T-helper 2 cell treated with Interferon-gamma antibody and Interleukin-4, amounts not matched to agents 100 ng/mL and 5 ng/mL, for 36 hours (primary cell): Measurements from ENCODE around the gene HIVEP2. TPM values are rescaled to one million over a fixed set of nuclear protein-coding genes. Genes with fewer than 3 reads are reported as not detected.

Experiments
- intact Hi-C: fragments of 100-400 bp; cut with micrococcal nuclease; formaldehyde crosslinking; loops from one replicate; pipeline ENCODE4 v1.15.1; 2023
- total RNA-seq: library from RNA; stranded (reverse); gene quantifications from 2 replicates; pipeline ENCODE4 v1.2.3, GENCODE V29; 2022

The HIVEP2 gene
- total RNA-seq, 1 donor from 2014 or later, result 11.3 TPM

GRCh38 chr6:142926494-142927270, 18.3 kb downstream of the HIVEP2 start:
- intact Hi-C loops, result loop anchor here (1.0 to 5.0 kb wide), 7 partner anchors 13 to 136 kb away; partner anchors contain the start of gene AIG1

GRCh38 chr6:142926177-142926493, 18.8 kb downstream of the HIVEP2 start:
- intact Hi-C loops, result loop anchor here (1.0 to 5.0 kb wide), 7 partner anchors 13 to 136 kb away; partner anchors contain the start of gene AIG1

DNA sequence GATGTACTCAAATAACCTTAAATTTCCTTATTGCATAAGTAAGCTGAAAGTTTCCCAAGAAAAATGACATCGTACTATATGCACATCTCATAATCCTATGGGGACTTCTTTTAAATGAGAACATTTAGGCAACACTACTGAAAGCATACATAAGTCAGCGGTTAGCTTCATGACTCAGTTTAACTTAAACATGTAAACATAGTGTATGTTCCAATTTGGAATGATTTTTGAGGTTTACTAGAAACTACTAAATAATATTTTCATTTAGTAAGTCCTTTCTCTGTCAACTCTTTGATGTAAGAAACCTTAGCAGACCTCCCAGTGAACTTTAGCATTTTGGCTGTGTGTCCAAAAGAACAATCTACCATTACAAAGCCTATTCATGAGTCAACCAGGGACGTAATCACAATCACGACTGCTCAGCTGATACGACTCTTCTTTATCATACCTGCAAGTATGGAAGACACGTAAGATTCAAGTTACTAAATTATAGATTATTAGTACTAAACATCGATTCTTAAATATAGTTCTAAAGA, 19.3 kb downstream of the HIVEP2 start:
- intact Hi-C loops, result loop anchor here (1.0 to 5.0 kb wide), 7 partner anchors 12 to 137 kb away; partner anchors contain the start of gene AIG1

- intact Hi-C loops, result loop anchor here (10.0 kb wide), 1 partner anchor 774 kb away; the partner anchor contains the start of genes NMBR and VTA1
Measured at GRCh38 chr6:142918339-142919042, 26.5 kb downstream of the HIVEP2 start.

- intact Hi-C loops, result loop anchor here (10.0 kb wide), 1 partner anchor 772 kb away; the partner anchor contains the start of genes NMBR and VTA1
Measured at GRCh38 chr6:142916881-142917280, 28.1 kb downstream of the HIVEP2 start.

DNA sequence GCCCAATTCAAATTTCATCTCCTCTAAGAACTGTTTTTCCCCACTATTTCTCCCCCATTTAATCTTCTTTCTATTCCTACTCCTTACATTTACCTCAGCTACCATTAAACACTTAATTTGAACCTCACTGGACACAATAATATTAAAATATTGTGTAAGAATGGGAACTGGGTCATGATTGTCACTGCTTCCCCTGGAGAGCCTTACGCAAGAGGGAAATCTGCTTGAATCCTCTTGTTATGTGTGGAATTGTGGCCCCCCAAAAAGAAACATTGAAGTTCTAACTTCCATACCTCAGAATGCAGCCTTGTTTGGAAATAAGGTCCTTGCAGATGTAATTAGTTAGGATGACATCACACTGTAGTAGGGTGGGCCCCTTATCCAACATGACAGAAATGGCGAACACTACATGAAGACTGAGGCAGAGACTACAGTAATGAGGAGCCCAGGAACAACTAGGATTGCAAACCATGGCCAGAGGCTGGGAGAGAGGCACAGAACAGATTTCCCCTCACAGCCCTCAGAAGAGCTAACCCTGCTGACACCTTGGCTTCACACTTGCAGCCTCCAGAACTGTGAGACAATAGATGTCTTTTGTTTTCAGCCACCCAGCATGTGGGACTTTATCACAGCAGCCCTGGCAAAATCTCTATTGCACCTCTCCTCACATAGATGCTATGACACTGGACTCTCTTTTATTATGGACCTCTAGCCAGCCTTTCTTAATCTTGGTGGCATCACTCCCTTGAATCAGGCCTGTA, 29.9 kb downstream of the HIVEP2 start:
- intact Hi-C loops, result loop anchor here (5.0 to 10.0 kb wide), 2 partner anchors 43 to 770 kb away; partner anchors contain the start of genes NMBR and VTA1

DNA sequence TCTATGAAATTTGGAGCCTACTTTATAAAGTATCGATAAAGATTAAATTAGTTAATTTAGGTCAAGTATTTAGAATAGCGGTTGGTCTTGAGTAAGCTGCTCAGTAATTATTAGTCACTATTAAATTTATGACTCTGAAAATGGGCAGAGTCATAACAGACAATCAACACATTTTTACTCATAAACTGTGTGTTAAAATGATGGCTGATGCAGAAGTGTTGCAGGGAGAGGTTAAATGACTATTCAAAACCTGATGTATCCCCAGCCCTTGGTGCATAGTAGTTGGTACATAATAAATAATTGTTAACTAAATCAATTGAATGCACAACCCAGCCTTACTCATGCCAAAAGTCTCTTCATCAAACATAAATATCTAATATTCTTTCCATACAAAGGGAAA, 30.6 kb downstream of the HIVEP2 start:
- intact Hi-C loops, result loop anchor here (5.0 to 10.0 kb wide), 2 partner anchors 42 to 770 kb away; partner anchors contain the start of genes NMBR and VTA1

DNA sequence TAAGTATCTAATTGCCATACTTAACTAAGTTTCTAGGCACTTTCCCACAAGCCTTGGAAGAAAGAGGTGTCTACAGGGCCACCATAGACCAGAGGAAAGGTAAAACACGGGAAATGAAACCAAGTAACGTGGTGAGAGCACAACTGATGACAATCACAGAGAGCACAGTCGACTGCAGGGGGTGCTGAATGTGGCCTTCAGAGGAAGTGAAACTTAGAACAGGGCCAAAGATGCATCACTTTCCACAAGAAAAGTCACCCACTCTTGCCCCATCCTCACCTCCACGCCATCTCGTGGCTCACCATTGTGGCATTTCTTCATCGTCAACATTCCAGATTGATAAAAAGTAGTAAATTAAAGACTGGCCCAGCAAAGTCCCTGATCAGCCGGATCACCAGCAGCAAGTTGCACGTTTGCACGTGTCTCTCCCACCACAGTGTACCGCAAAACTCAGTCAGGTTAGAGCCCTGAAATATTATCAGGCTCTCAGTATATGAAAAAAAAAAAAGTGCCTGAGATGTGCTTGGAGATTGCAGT, 31.4 kb downstream of the HIVEP2 start:
- intact Hi-C loops, result loop anchor here (1.0 to 10.0 kb wide), 8 partner anchors 11 to 769 kb away; partner anchors contain the start of genes NMBR and VTA1

GRCh38 chr6:142913036-142913510, 31.9 kb downstream of the HIVEP2 start:
- intact Hi-C loops, result loop anchor here (1.0 to 10.0 kb wide), 8 partner anchors 11 to 768 kb away; partner anchors contain the start of genes NMBR and VTA1

DNA sequence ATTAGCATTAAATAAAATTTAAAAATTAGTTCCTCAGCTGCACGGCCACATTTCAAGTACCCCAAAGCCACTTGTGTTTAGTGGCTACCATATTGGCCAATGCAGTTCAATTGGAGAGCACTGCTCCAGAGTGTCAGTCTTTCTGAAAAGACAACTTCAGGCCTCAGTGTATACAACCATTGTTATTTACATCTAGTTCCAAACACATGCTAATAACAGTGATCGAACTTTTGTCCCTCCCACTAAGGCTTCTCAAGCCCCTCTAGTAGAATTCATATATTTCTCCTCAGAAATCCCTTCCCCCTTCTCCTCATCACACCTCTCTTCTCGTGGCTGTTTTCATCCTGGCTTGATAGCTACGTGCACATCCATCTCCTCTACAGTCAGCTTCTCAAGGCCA, 32.9 kb downstream of the HIVEP2 start:
- intact Hi-C loops, result loop anchor here (5.0 to 10.0 kb wide), 2 partner anchors 40 to 767 kb away; partner anchors contain the start of genes NMBR and VTA1

GRCh38 chr6:142911430-142911829, 33.5 kb downstream of the HIVEP2 start:
- intact Hi-C loops, result loop anchor here (5.0 to 10.0 kb wide), 2 partner anchors 39 to 767 kb away; partner anchors contain the start of genes NMBR and VTA1

GRCh38 chr6:142909686-142910085, 35.3 kb downstream of the HIVEP2 start:
- intact Hi-C loops, result loop anchor here (5.0 to 10.0 kb wide), 2 partner anchors 37 to 765 kb away; partner anchors contain the start of genes NMBR and VTA1

DNA sequence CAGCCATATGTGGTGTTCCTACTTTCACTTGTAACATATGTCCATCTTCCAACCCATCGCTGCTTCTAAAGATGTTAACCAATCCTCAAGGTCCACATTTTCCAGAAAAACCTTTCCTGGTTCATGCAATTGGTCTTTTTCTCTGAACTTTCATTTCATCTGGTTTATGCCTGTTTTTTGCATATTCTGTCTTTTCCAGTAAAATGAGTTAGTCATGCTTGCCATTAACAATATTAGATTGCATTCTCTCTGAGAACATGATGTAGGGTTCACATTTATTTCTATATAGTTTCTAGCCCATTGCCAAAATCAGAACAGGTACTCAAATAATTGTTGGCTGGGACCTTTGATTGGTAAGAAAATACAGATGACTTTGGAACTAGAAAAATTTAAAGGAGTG, 36.7 kb downstream of the HIVEP2 start:
- intact Hi-C loops, result no loop called here

GRCh38 chr6:142907544-142907943, 37.4 kb downstream of the HIVEP2 start:
- intact Hi-C loops, result loop anchor here (1.0 kb wide), 1 partner anchor 37 kb away; no protein-coding TSS in a partner anchor

- intact Hi-C loops, result loop anchor here (1.0 kb wide), 1 partner anchor 37 kb away; no protein-coding TSS in a partner anchor
Measured at GRCh38 chr6:142906945-142907470, 38.0 kb downstream of the HIVEP2 start.

GRCh38 chr6:142903812-142904211, 41.2 kb downstream of the HIVEP2 start:
- intact Hi-C loops, result no loop called here

DNA sequence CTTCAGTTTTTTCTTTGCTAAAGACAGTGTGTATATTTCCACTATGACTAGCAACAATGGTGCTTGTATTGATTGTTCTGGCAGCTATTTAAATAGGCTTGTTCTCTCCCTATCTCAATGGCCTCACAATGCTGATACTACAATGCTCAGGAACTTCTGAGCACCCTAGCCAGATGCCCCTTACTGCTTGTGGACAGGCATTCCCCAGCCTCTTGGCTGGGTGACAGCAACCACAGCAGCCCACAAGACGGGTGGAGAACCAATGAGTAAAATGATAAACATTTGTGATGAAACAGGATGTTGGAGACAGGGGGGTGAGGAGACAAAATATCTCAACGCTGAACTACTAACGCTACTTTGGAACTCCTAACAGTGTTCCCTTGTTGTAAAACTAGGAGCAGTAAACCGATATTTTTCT, 42.3 kb downstream of the HIVEP2 start:
- intact Hi-C loops, result loop anchor here (1.0 kb wide), 5 partner anchors 11 to 83 kb away; no protein-coding TSS in a partner anchor

GRCh38 chr6:142901611-142902010, 43.4 kb downstream of the HIVEP2 start:
- intact Hi-C loops, result loop anchor here (1.0 kb wide), 5 partner anchors 12 to 82 kb away; no protein-coding TSS in a partner anchor

GRCh38 chr6:142900227-142900971, 44.6 kb downstream of the HIVEP2 start:
- intact Hi-C loops, result no loop called here
